Sigmoid colon (tissue), 7 donors: Measurements from ENCODE around the gene RSPH1. TPM values are rescaled to one million over a fixed set of nuclear protein-coding genes. Genes with fewer than 3 reads are reported as not detected.

Source experiments
- DNase-seq: peaks from one replicate; pipeline ENCODE4 v3.0.0-alpha.2; 2019
- H3K27ac ChIP-seq, 4 donors: fragments of 200-600 bp; sonication (generic); one replicate each; pipeline ENCODE4 v1.5.1; 2016 to 2019; ENCODE audit warnings: mild to moderate bottlenecking in 1 of 4
- H3K27me3 ChIP-seq, 3 donors: fragments of 200-600 bp; sonication (generic); one replicate each; pipeline ENCODE4 v1.5.1; 2019; ENCODE audit warnings: mild to moderate bottlenecking in 1 of 3
- H3K36me3 ChIP-seq, 4 donors: fragments of 200-600 bp; sonication (generic); one replicate each; pipeline ENCODE4 v1.5.1; 2016 to 2019
- H3K4me1 ChIP-seq, 4 donors: fragments of 200-600 bp; sonication (generic); one replicate each; pipeline ENCODE4 v1.5.1; 2017 to 2019
- H3K4me3 ChIP-seq, 4 donors: fragments of 200-600 bp; sonication (generic); one replicate each; pipeline ENCODE4 v1.5.1; 2017 to 2019; ENCODE audit warnings: mild to moderate bottlenecking in 2 of 4, moderate library complexity in 1 of 4
- H3K9me3 ChIP-seq, 4 donors: fragments of 200-600 bp in 3 of 4; sonication (generic) in 3 of 4; one replicate each; pipeline versions ENCODE4 v1.5.1 to v1.6.1; 2013 to 2019
- CTCF ChIP-seq, 4 experiments: fragments of 450-650 bp in 3 of 4; fragments of 200-600 bp in 1 of 4; IDR thresholded peaks; one replicate each; pipeline ENCODE4 v1.5.1; 2016 to 2019; ENCODE audit warnings: antibody characterized with exemption in 4 of 4, mild to moderate bottlenecking in 3 of 4, moderate library complexity in 2 of 4
- EP300 ChIP-seq, 4 donors: sonication (generic); formaldehyde crosslinking; IDR thresholded peaks; one replicate each; pipeline ENCODE4 v1.6.1; 2017; ENCODE audit warnings: antibody characterized with exemption in 4 of 4
- POLR2A ChIP-seq, 2 donors: fragments of 450-650 bp; IDR thresholded peaks; one replicate each; pipeline ENCODE4 v1.6.1; 2016; ENCODE audit warnings: antibody characterized with exemption in 2 of 2, mild to moderate bottlenecking in 2 of 2, moderate library complexity in 2 of 2
- POLR2AphosphoS5 ChIP-seq, 4 donors: sonication (generic); formaldehyde crosslinking; IDR thresholded peaks; one replicate each; pipeline ENCODE4 v1.6.1; 2017; ENCODE audit warnings: antibody characterized with exemption in 4 of 4
- WGBS, 2 donors: extraction: QIAGEN DNeasy Blood & Tissue Kit; methylation state at CpG; one replicate each; pipeline ENCODE4 v1.1.7; 2013; 5-methylcytosine and 5-hydroxymethylcytosine counted together
- intact Hi-C: fragments of 100-400 bp; cut with DNase I; formaldehyde crosslinking; loops from one replicate; pipeline ENCODE4 v1.15.1; 2023
- polyA plus RNA-seq, 3 donors: library from polyadenylated mRNA; stranded (reverse); fragments of 200-250 nt; gene quantifications; one replicate each; pipeline ENCODE4 v1.2.3, GENCODE V29; 2013
- total RNA-seq, 4 donors: library from RNA; depleted of rRNA; stranded (reverse); fragments of >200 nt; gene quantifications; one replicate each; pipeline ENCODE4 v1.1.0, GENCODE V29; 2016
- donor health status: healthy with polysubstance abuse.
- donor health status: Bipolar disorder and iron deficiency.
- donor health status: healthy.

RSPH1 gene
- total and polyA plus RNA-seq, 7 donors = 1.2 to 13.4 (median 3.0) TPM; not detected in 2

- H3K9me3 ChIP-seq = no peaks in the 10 kb centered on the region
- TF ChIP-seq CTCF (IDR thresholded peaks at IDR 0.05) (no peak), POLR2AphosphoS5 (IDR thresholded peaks at IDR 0.05) (no peak), EP300 (IDR thresholded peaks at IDR 0.05) (no peak), POLR2A (IDR thresholded peaks at IDR 0.05) (no peak)
- H3K27me3 ChIP-seq = peaks cover 0 to 6% (median 0%) of the 10 kb centered on the region in 3 donors
- H3K4me1 ChIP-seq = no peaks in the 10 kb centered on the region
- WGBS, 2 donors = 92 to 95% methylated on average over 4 of the region's 4 CpGs
- intact Hi-C loops = no loop called here
- H3K36me3 ChIP-seq = no peaks in the 10 kb centered on the region
- no peak overlapping the region for H3K27ac ChIP-seq
- no peak overlapping the region for H3K4me3 ChIP-seq
- DNase-seq = no peak
Observed at GRCh38 chr21:42446531-42446930, 49.5 kb downstream of the RSPH1 start.

GRCh38 chr21:42445311-42445710 lies 50.7 kb downstream of the RSPH1 start:
- Histone ChIP-seq H3K9me3 (no peaks in the 10 kb centered on the region), H3K4me1 (no peaks in the 10 kb centered on the region), H3K36me3 (no peaks in the 10 kb centered on the region), H3K27me3 (peaks cover 0 to 6% (median 0%) of the 10 kb centered on the region in 3 donors), H3K4me3 (no peak overlapping the region), H3K27ac (no peak overlapping the region)
- intact Hi-C loops = no loop called here
- no peak for DNase-seq
- TF ChIP-seq EP300 (IDR thresholded peaks at IDR 0.05) (no peak), POLR2A (IDR thresholded peaks at IDR 0.05) (no peak), CTCF (IDR thresholded peaks at IDR 0.05) (no peak), POLR2AphosphoS5 (IDR thresholded peaks at IDR 0.05) (no peak)
- WGBS, 2 donors = 91 to 94% methylated on average over 7 of the region's 7 CpGs

- H3K9me3 ChIP-seq = no peaks in the 10 kb centered on the region
- intact Hi-C loops = no loop called here
Observed at GRCh38 chr21:42444745-42445059, 51.3 kb downstream of the RSPH1 start.

GRCh38 chr21:42443876-42444744 lies 51.9 kb downstream of the RSPH1 start:
- Histone ChIP-seq H3K4me3 (no peak overlapping the region), H3K9me3 (no peaks in the 10 kb centered on the region), H3K27ac (no peak overlapping the region), H3K27me3 (peaks cover 0 to 6% (median 0%) of the 10 kb centered on the region in 3 donors), H3K36me3 (no peaks in the 10 kb centered on the region), H3K4me1 (no peaks in the 10 kb centered on the region)
- WGBS, 2 donors = 88 to 89% methylated on average over 34 of the region's 34 CpGs
- TF ChIP-seq CTCF (IDR thresholded peaks at IDR 0.05) (no peak), EP300 (IDR thresholded peaks at IDR 0.05) (no peak), POLR2A (IDR thresholded peaks at IDR 0.05) (no peak), POLR2AphosphoS5 (IDR thresholded peaks at IDR 0.05) (no peak)
- intact Hi-C loops = no loop called here
- DNase-seq = no peak

More at GRCh38 chr21:42444745-42445059, 51.3 kb downstream of the RSPH1 start:
- Histone ChIP-seq H3K27me3 (peaks cover 0 to 6% (median 0%) of the 10 kb centered on the region in 3 donors), H3K27ac (no peak overlapping the region), H3K4me1 (no peaks in the 10 kb centered on the region), H3K4me3 (no peak overlapping the region), H3K36me3 (no peaks in the 10 kb centered on the region)
- DNase-seq = no peak
- no peak for TF ChIP-seq POLR2AphosphoS5 (IDR thresholded peaks at IDR 0.05)
- TF ChIP-seq EP300 (IDR thresholded peaks at IDR 0.05) = no peak
- TF ChIP-seq CTCF (IDR thresholded peaks at IDR 0.05) = no peak
- 86 to 91% methylated on average over 10 of the region's 10 CpGs for WGBS, 2 donors
